HG02884 (cell line): ENCODE measurements around the gene FBXO44.
"Not testable (repeated sequence)": the region's sequence is repeated elsewhere in the genome, so short reads cannot be mapped to it uniquely, and the experiment has no call there.

Experiments used
- ATAC-seq: cut with Tn5 transposase; IDR thresholded peaks from one replicate; pipeline ENCODE4 v1.9.1; 2021; ENCODE audit warnings: mild to moderate bottlenecking, moderate library complexity; ENCODE audit not compliant: unreplicated experiment

FBXO44 gene

DNA sequence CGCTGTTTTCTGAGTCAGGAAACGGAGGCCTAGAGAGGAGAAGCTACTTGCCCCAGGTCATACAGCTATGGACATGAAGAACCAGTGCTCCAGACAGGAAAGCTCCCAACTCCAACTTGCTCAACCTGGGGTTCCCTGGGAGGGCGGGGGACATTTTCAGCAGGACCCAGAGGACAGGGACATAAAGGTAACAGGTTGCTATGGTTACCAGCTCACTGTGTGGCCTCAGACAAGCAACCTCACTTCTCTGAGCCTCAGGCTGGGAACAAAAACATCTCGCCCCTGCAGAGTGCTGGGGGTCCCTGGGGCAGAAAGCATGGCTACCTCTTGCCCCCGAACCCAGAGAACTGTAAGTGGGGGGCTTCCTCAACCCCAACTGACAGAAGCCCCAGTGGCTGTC lies 16.6 kb upstream of the FBXO44 start:
- no peak for ATAC-seq

DNA sequence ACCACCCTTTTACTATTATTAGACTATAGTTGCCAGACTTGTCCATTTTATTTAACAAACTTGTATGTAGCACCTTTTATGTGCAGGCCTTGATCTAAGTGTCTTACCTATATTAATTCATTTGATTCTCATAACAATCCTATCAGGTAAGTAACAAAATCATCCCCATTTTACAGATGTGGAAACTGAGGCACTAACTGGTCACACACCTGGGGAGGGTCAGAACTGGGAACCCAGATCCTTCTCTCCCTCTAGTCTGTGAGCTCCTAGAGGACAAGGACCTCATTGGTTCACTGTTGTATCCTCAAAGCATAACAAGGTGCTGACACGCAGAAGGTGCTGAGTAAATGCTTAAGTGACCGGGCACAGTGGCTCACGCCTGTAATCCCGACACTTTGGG lies 15.3 kb upstream of the FBXO44 start:
- ATAC-seq = no peak

DNA sequence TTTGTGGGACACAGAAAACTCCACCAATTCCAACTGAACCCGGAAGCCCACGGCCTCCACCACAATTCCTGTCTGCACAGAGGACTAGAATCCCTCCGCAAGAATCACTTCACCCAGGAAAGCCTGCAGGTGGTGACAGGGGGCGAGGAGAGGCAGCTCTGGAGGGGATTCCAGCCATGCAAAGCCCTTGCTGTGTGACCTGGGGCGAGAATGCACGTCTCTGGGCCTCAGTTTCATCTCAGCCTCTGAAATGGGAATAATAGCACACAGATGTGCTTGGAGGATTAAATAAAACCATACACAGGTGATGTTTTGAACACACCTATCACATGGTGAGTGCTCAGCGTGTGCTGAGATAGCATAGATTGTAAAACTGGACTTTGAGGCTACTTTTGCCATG lies 14.6 kb upstream of the FBXO44 start:
- no peak for ATAC-seq

DNA sequence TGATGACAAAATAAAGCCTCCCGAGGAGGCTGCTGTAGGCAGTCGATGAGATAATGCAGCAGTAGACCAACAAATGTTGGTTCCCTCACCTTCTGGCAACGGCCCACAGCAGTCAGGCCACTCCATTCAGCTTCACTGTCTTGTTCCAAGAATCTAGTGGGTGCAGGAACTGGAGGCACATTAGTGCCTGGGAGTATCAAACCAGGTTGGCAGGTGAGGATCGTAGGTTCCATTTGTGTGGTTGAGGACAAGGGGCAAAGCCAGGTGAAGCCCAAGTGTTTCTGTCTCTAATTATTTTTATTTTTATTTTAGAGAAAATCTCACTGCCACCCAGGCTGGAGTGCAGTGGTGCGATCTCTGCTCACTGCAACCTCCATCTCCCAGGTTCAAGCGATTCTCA lies 13.7 kb upstream of the FBXO44 start:
- ATAC-seq = no peak

DNA sequence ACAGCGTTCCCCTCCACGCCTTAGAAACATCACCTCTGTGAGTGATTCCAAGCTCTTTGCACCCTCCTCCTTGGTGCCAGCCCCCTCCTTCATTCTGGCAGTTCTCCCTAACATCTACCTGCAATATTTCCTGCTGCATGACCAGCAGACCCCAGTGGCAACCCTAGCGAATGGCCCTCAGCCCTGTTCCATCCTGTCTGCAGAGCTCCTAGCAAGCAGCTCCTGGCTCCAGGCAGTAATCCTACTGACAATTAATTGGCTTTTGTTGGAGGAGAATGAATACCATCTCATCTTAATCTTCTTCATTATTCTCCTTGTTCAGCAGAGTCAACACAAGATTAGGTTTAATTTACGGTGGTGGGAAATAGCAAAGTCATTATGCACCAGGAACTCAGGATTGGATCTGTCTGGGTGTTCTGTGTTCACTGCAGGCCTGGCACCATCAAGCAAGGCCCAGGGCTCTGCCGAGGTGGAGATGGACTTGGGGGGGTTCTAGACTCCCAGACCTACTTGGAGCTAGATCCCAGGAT lies 12.8 kb upstream of the FBXO44 start:
- no peak for ATAC-seq

DNA sequence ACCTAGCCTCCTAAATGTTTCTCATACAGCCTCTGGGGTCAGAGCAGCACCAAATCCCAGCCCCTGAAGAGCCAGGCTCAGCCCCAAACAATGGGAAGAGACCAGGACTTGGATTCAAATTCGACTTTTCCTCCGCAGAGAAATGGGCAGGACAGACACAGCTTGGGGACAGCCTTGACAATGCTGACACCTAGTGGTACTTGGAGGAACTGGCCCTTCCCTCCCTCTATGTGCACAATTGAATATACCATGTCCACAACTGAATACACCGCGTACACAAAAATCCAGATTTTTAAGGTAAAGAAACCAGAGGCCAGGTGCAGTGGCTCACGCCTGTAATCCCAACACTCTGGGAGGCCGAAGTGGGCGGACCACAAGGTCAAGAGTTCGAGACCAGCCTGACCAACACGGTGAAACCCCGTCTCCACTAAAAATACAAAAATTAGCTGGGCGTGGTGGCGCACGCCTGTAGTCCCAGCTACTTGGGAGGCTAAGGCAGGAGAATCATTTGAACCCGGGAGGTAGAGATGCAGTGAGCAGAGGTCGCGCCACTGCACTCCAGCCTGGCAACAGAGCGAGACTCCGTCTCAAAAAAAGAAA lies 12.2 kb upstream of the FBXO44 start:
- not testable (repeated sequence) for ATAC-seq

DNA sequence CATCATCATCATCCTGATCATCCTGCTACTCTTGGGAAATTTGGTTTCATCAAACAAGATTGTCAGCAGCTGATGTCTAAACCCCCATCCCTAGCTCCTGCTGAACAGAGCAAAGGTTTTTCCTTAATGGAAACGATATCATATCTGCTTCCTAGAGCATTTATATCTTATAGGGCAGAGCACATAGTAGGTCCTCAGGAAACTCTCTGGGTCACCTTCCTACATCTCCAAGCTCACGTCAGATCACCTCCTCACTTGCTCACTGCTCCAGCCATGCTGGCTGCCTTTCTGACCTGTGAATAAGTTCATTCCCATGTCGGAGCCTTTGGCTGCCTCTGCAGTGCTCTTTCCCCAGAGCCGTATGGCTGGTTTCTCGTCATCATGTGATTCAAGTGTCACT lies 10.9 kb upstream of the FBXO44 start:
- ATAC-seq = no peak

DNA sequence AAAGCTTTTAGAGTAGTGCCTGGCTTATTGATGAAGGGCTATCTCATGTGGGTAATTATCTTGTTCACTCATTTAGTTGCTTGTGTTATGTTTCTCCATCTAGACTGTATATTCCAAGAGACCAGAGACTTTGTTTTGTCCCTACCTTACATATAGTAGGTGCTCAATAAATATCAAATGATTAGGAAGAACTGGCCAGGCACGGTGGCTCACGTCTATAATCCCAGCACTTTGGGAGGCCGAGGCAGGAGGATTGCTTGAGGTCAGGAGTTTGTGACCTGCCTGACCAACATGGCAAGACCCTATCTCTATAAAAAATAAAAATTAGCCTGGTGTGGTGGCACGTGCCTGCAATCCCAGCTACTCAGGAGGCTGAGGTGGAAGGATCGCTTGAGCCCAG lies 9.4 kb upstream of the FBXO44 start:
- ATAC-seq = no peak

DNA sequence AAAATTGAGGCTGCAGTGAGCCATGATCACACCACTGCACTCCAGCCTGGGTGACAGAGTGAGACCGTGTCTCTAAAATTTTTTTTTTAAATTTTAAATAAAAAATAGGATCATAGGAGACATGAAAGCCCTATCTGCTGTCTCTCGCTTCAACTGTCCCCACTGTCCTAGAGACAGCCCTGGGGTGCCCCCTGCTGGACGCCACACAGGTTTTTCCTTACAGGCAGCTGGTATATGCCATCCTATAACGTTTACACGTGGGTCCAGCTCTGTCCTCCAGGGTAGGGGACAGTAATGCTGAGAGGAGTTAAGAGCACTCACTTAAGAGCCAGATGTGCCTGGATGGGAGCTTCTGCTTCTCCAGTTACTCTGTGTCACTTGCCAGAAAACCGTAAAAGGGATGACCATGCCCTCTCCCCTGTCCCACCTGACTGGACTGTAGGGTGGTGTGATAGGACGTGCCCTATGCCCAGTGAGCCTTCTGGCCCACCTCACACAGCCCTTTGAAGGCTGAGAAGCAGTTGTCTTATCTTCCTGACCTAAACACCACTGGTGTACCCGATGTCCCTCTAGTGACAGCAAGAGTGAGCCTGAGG lies 8.9 kb upstream of the FBXO44 start:
- ATAC-seq = no peak

DNA sequence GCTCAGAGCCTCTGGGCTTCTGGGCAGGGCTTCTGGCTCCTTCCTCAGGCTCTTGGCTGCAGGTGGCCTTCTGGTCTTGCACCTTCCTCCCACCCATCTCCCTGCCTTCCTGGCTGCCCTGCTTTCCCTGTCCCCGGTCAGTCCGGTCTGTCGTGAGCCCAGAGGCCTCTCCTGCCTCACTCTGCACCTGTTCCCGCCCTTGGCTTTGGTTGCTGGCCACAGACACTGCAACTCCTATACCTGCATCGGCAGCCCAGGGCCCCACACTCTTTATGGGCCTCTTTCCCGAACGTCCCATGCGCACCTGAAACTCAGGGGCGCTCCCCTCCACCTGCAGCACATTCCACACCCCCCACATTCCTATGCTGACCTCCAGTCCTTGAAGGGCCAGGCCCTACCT lies 8.4 kb upstream of the FBXO44 start:
- ATAC-seq = no peak

DNA sequence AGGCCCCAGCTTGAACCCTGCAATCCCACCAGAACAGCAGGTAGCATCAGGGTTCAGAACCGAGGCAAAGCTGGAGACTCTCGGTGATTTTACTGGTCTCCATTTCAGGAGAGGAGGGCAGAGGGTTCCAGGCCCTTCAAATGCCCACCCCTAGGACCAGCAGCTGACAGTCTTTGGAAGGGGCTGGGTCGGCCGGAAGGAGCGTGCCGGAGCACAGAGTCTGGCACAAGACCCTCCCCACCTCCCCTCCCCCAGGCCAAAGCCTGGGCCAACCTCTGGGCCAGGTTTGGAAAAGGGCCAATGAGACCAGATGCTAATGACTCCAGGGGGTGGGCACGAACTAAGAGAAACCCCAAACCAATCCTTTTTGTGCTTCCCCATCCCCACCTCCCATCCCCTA lies 7.3 kb upstream of the FBXO44 start:
- no peak for ATAC-seq

DNA sequence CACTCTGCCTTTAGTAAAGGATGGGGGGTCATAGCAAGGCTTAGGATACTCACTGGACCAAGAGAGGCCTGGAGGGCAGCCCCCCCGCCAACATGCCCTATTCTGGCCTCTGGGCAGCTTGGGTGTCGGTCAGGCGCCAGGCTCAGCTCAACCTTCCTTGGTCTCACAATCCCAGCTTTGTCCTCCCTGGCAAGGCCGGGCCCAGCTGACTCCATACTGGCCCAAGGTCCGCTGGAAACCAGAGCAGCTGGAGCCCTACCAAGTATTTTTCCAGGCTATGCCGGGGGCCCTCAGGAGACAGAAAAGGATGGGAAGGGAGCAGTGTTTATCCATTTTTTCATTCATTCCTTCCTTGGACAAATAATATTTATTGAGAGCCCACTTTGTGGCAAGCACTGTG lies 6.6 kb upstream of the FBXO44 start:
- ATAC-seq = no peak

DNA sequence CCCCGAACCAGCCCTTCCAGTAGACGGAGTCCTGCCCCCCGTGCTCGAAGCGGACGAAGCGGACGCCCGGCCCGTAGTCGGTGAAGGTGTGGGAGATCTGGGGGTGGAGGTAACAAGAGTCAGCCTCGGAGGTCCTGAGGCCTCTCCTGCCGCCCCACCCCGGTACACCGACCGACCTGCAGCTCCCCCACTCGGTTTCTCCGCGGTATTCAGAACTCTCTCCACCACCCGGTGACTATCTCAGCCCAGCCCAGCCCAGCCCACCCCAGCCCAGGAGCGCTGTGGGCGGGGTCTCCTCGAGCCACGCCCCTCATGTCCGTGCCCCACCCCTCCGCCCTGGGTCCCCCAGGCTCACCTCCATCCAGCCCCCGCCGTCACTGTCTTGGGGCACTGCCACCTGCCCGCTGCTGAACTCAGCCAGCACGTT lies 5.9 kb upstream of the FBXO44 start:
- no peak for ATAC-seq

DNA sequence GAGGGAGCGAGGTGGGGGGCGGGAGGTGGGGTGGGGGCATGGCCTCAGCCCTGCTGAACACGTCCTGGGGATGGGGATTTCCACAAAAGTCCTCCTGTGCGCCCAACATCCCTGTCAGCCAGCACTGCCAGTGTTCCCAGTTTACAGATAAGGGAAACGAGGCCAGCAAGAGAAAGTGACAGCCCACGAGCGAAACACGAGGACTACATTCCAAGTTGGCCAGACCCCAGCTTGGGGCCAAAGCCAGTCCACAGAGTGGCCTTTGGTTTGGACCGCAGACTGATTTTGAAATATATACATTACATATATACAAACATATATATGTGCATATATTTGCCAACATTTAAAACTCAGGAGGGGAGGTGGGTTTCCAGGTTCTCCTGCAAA lies 5.4 kb upstream of the FBXO44 start:
- ATAC-seq = no peak

DNA sequence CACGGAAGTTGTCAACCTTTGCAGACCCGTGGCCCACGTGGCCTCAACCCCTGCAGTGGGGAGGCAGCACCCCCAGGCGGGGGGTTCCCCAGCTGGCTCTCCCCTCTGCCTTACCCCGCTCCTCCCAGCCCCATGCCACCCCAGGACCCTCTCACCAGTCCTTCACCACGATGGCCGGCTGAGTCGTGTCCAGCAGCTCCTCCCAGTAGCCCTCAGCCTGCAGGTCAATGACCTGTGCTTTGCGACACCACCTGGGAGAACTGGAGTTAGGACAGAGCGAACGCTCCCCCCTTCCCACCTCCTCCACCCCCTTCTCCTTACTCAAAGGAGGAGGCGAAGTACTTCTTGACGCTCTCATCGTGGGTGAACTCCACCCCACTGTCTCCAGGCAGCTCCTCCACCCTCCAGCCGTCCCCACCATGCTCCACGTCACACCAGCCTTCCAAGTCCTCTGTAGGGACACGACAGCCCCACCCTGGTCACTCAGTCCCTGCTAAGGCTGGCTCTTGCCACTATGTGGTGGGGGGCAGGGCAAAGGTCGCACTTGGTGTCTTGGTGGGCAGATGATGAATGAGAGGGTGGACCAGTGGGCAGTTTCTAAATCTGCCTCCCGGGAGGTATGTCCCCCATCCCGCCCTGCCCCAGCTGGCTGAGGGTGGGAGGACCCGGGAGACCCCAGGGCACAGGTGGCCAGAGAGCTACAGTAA lies 4.9 kb upstream of the FBXO44 start:
- no peak for ATAC-seq

DNA sequence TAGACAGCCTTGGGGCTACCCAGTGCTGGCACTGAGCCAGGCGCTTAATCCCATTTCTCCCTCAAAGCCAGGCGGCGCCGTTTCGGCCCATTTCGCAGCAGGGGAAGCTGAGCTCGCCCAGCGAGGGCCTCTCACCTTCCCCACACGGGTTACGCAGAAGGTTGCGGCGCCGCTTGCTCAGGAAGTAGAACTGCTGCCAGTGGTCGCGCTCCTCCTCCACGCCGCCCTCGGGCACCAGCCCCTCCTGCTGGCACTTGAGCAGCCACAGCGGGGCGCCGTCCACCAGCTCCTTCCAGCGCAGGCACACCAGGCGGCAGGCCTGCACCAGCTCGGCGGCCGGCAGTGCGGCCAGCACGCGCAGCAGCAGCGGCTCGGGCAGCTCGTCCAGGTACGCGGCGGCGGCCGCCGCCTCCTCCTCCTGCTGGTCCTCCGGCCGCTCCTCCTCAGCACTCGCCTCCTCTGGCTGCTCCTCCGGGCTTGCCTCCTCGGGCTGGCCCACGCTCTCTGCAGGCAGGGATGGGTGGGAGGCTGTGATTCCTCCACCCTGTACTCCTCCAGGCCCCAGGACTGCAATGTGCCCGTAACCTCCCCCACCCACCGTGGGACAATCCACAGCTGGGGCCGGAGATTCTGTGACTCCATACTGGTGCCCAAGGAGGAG lies 4.2 kb upstream of the FBXO44 start:
- ATAC-seq = no peak

DNA sequence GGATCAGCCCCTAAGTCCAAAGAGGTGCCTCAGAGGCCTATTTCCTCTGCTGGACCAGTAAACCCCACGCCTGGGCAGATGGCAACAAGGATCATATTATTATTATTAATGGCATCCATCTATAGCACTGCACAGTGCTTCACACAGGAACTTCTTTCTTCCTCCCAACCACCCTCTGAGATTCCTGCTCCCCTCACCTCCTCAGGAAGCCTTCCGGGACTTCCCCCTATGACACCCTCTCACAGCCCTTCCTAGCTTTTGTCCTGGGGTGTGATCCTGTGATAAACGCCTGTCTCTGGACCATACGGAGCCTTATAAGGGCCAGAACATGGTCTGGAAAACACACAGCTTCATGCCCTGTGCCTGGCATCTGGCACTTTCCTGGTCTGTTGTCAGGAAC lies 3.7 kb upstream of the FBXO44 start:
- ATAC-seq = no peak

DNA sequence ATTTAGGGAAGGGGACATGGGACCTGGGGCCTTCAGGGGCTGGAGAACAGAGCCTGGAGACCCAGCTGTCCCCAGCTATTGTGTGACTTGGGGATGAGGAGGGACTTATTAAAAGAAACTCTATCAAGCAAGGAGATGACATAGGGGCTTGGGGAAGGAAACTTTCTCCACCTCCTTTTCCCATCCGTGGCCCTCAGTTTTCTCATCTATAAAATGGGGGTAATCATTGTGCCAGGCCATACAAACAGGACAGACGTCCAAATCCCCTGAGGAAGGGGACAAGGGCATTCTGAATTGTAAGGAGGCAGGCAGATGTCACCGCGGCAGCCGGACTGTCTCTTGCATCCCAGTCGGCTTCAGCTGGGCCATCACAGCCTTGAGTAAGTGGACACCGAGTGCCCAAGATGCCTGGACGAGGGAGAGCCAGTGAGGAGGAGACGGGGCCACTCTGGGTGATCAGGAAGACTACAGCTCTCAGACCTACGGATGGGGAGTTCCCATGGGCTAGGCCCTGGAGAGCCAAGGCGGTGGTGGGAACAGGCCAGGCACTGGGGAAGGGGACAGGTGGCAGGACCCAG lies 2.4 kb upstream of the FBXO44 start:
- no peak for ATAC-seq

DNA sequence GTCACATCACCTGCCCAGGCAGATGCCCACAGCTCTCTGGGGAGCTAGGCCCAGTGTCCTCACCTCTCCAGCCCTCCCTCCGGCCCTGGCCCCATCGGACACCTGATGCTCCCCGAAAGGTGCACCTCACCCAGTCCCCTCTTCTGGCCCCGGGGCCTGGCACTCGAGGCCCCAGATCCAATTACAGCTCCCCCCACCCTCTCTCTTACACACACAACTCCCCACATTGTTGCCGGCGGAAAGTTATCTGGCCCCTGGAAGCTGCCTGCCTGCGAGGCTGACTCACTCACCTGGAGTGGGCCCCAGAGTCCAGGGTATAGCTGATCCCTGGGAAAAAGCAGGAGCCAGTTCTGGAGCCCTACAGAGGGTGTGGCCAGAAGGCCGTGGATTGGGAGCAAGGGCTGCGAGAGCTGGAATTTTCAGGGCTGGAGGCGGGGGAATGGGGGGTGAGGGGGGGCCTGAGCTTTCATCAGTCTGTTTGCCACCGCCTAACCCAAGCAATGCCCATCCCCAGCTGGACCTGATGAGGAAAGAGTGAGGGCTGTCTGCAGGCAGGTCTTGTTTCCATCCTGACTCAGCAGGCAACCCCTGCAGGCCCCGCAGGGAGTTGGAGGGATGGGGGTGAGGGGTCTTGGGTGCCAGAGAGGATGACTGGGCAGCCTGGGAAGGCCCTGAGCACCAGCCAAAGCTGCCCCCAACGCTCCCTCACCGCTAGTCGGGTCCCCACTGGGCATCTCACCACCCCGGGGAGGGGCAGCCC lies 1.4 kb upstream of the FBXO44 start:
- no peak for ATAC-seq

DNA sequence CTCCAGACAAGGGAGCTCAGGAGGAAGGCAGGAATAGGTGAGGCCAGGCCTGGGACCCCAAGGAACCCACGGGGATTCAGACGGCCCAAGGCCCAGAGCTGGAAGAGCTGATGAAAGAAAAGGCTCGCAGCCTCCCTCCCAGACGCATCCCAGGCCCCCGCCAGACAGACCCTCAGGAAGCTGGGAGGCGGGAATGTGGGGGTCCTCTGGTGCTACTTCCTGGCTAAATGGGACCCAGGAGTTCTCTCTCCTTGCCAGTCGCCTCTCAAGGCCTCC lies 878 bp upstream of the FBXO44 start:
- no peak for ATAC-seq
